ENCODE data around the gene TJAP1. TPM values are rescaled to one million over a fixed set of nuclear protein-coding genes. Genes with fewer than 3 reads are reported as not detected.
A peak's percentile ranks its signal among the peaks of the same experiment; 100 is the strongest.

Gene TJAP1
- total and polyA plus RNA-seq, 5 experiments from 2014 or later = 5.1 to 54.7 (median 12.1) TPM

- H3K9me3 Mint-ChIP-seq = no peaks in the 10 kb centered on the region
- peaks cover 0 to 2% (median 0%) of the 10 kb centered on the region in 4 donors for H3K4me1 Mint-ChIP-seq
- H3K27me3 Mint-ChIP-seq = no peaks in the 10 kb centered on the region
- ATAC-seq = no peak
- peak overlapping the region in 2 of 10 donors; percentile 41 to 55 for H3K27ac Mint-ChIP-seq
- H3K36me3 Mint-ChIP-seq = peaks cover 0 to 51% (median 0%) of the 10 kb centered on the region in 3 donors
- peak in 1 of 10 donors; percentile 10 for DNase-seq
- POLR2A ChIA-PET = interaction anchor here (0.7 to 1.4 kb wide), 2 partner anchors 10 to 138 kb away, joined by 3 to 9 read pairs; partner anchors contain the start of genes ABCC10, POLH and XPO5
- H3K4me3 Mint-ChIP-seq = no peak overlapping the region
Measured at GRCh38 chr6:43437700-43438099, 39.7 kb upstream of the TJAP1 start.

DNA sequence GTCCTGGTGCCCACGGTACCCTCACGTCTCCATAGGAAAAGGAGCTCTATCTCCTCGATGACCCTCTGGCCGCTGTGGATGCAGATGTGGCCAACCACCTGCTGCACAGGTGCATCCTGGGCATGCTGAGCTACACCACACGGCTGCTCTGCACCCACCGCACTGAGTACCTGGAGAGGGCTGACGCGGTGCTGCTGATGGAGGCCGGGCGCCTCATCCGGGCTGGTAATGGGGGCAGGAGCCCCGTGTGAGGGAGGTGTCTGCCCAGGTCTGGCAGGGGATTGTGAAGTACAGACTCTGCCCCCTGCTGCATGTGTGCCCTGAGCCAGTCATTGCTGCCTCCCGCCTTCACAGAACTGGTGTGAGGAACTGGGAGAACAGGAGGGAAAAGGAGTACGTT, 34.4 kb upstream of the TJAP1 start:
- no peaks in the 10 kb centered on the region for H3K27me3 Mint-ChIP-seq
- POLR2A ChIA-PET = interaction anchor here (0.5 kb wide), 1 partner anchor 603 kb away, joined by 7 read pairs; no protein-coding TSS in a partner anchor
- no peak for ATAC-seq
- peaks cover 0 to 74% (median 0%) of the 10 kb centered on the region in 3 donors for H3K36me3 Mint-ChIP-seq
- H3K4me3 Mint-ChIP-seq = no peak overlapping the region
- H3K4me1 Mint-ChIP-seq = peaks cover 0 to 2% (median 0%) of the 10 kb centered on the region in 4 donors
- DNase-seq = peak in 1 of 10 donors; percentile 56
- H3K27ac Mint-ChIP-seq = peak overlapping the region in 1 of 10 donors; percentile 36
- no peaks in the 10 kb centered on the region for H3K9me3 Mint-ChIP-seq

- peaks cover 0 to 83% (median 2%) of the 10 kb centered on the region in 3 donors for H3K36me3 Mint-ChIP-seq
- no peak overlapping the region for H3K4me3 Mint-ChIP-seq
- H3K27ac Mint-ChIP-seq = peak overlapping the region in 2 of 10 donors; percentile 41 to 73
- POLR2A ChIA-PET = interaction anchor here (1.0 kb wide), 1 partner anchor 34 kb away, joined by 3 read pairs; the partner anchor contains the start of gene TJAP1
- H3K27me3 Mint-ChIP-seq = no peaks in the 10 kb centered on the region
- DNase-seq (no peak), ATAC-seq (no peak)
- H3K4me1 Mint-ChIP-seq = peaks cover 0 to 2% (median 0%) of the 10 kb centered on the region in 4 donors
- H3K9me3 Mint-ChIP-seq = no peaks in the 10 kb centered on the region
Measured at GRCh38 chr6:43444036-43444435, 33.3 kb upstream of the TJAP1 start.

DNA sequence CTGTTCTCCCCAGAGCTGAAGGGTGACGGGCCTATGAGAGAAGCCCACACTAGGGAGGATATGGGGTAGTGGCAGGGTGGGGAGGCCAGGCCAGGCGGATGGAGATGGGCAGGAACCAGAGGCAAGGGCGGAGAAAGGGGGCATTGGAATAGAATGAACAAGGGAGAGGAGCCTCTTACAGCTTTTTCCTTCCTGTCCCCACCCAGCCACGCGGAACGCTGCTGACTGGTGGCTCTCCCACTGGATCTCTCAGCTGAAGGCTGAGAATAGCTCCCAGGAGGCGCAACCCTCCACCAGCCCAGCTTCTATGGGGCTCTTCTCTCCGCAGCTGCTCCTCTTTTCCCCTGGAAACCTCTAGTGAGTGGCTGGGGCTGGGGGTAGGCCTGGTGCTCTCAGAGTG, 32.8 kb upstream of the TJAP1 start:
- Mint-ChIP-seq H3K27me3 (no peaks in the 10 kb centered on the region), H3K9me3 (no peaks in the 10 kb centered on the region), H3K4me1 (peaks cover 0 to 2% (median 0%) of the 10 kb centered on the region in 4 donors), H3K27ac (no peak overlapping the region), H3K36me3 (peaks cover 0 to 84% (median 2%) of the 10 kb centered on the region in 3 donors), H3K4me3 (no peak overlapping the region)
- DNase-seq (no peak), ATAC-seq (no peak)
- POLR2A ChIA-PET = interaction anchor here (1.0 kb wide), 1 partner anchor 33 kb away, joined by 3 read pairs; the partner anchor contains the start of gene TJAP1

- DNase-seq (no peak), ATAC-seq (no peak)
- H3K36me3 Mint-ChIP-seq = peaks cover 0 to 88% (median 2%) of the 10 kb centered on the region in 3 donors
- POLR2A ChIA-PET = no interaction called here
- peaks cover 0 to 2% (median 0%) of the 10 kb centered on the region in 4 donors for H3K4me1 Mint-ChIP-seq
- no peaks in the 10 kb centered on the region for H3K27me3 Mint-ChIP-seq
- peak overlapping the region in 1 of 10 donors; percentile 34 for H3K27ac Mint-ChIP-seq
- no peaks in the 10 kb centered on the region for H3K9me3 Mint-ChIP-seq
- no peak overlapping the region for H3K4me3 Mint-ChIP-seq
Measured at GRCh38 chr6:43445576-43445975, 31.8 kb upstream of the TJAP1 start.

GRCh38 chr6:43447604-43448003, 29.8 kb upstream of the TJAP1 start:
- POLR2A ChIA-PET = interaction anchor here (1.0 kb wide), 1 partner anchor 9 kb away, joined by 3 read pairs; no protein-coding TSS in a partner anchor
- no peak for ATAC-seq
- Mint-ChIP-seq H3K4me3 (no peak overlapping the region), H3K27me3 (no peaks in the 10 kb centered on the region), H3K27ac (peak overlapping the region in 2 of 10 donors; percentile 29 to 31), H3K36me3 (peaks cover 0 to 76% (median 6%) of the 10 kb centered on the region in 3 donors), H3K9me3 (no peaks in the 10 kb centered on the region), H3K4me1 (peaks cover 0 to 2% (median 0%) of the 10 kb centered on the region in 4 donors)
- DNase-seq = no peak

GRCh38 chr6:43448916-43449315, 28.5 kb upstream of the TJAP1 start:
- Mint-ChIP-seq H3K27me3 (no peaks in the 10 kb centered on the region), H3K27ac (peak overlapping the region in 2 of 10 donors; percentile 29 to 60), H3K4me1 (peaks cover 0 to 2% (median under 1%) of the 10 kb centered on the region in 4 donors), H3K36me3 (peaks cover 0 to 64% (median 6%) of the 10 kb centered on the region in 3 donors), H3K4me3 (no peak overlapping the region), H3K9me3 (no peaks in the 10 kb centered on the region)
- DNase-seq = no peak
- POLR2A ChIA-PET = no interaction called here
- ATAC-seq = no peak

DNA sequence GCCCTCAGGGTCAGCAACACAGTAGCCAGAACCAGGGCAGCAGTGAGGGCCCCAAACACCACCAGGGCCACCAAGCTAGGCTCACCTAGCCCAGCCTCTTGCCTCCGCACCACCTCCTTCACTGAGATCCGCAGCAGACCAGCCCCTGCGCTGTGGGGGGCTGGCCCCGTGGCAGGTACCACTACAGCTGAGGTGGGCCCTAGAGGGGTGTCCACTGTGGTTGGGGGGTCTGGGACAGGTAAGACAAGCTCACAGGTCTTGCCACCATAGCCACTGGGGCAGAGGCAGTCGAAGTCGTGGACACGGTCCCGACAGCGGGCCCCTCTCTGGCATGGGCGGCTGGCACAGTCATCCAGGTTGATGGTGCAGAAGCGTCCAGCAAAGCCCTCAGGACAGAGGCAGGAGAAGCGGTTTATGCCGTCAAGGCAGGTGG, 26.7 kb upstream of the TJAP1 start:
- DNase-seq = no peak
- no peak for ATAC-seq
- H3K27me3 Mint-ChIP-seq = no peaks in the 10 kb centered on the region
- peaks cover 0 to 49% (median 6%) of the 10 kb centered on the region in 3 donors for H3K36me3 Mint-ChIP-seq
- H3K4me3 Mint-ChIP-seq = peak overlapping the region in 1 of 10 donors; percentile 20
- H3K4me1 Mint-ChIP-seq = peaks cover 4 to 16% (median 6%) of the 10 kb centered on the region in 4 donors
- H3K9me3 Mint-ChIP-seq = no peaks in the 10 kb centered on the region
- POLR2A ChIA-PET = no interaction called here
- H3K27ac Mint-ChIP-seq = peak overlapping the region in 2 of 10 donors; percentile 57

GRCh38 chr6:43451348-43451747, 26.0 kb upstream of the TJAP1 start:
- H3K9me3 Mint-ChIP-seq = no peaks in the 10 kb centered on the region
- peaks cover 0 to 1% (median 0%) of the 10 kb centered on the region in 5 donors for H3K27me3 Mint-ChIP-seq
- peaks cover 6 to 22% (median 12%) of the 10 kb centered on the region in 4 donors for H3K4me1 Mint-ChIP-seq
- DNase-seq (no peak), ATAC-seq (no peak)
- H3K36me3 Mint-ChIP-seq = peaks cover 0 to 46% (median 6%) of the 10 kb centered on the region in 3 donors
- H3K27ac Mint-ChIP-seq = peak overlapping the region in 2 of 10 donors; percentile 9 to 35
- POLR2A ChIA-PET = no interaction called here
- no peak overlapping the region for H3K4me3 Mint-ChIP-seq

DNA sequence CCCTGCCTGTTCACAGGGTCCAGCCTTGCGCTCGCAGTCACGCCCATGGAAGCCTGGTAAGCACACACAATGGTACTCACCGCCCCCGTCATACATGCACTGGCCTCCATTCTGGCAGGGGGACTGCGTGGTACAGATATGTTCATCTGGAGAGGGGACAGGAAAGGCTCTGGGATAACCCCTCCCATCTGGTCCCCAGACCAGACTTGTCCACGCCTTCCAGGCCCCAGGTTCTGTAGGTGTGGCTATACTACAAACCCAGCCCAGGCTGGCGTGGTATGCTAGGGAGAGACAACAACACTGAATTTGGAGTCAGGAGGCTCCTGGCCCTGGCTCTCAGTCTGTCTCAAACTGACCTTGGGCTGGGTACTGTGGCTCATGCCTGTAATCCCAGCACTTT, 25.4 kb upstream of the TJAP1 start:
- Mint-ChIP-seq H3K36me3 (peaks cover 0 to 40% (median 6%) of the 10 kb centered on the region in 3 donors), H3K27me3 (peaks cover 0 to 3% (median 0%) of the 10 kb centered on the region in 5 donors), H3K9me3 (no peaks in the 10 kb centered on the region), H3K27ac (peak overlapping the region in 3 of 10 donors; percentile 9 to 57 (median 20)), H3K4me1 (peaks cover 8 to 28% (median 15%) of the 10 kb centered on the region in 4 donors), H3K4me3 (no peak overlapping the region)
- POLR2A ChIA-PET = no interaction called here
- DNase-seq (no peak), ATAC-seq (no peak)

- Mint-ChIP-seq H3K4me3 (peak overlapping the region in 4 of 10 donors; percentile 14 to 83 (median 68)), H3K4me1 (peaks cover 8 to 29% (median 16%) of the 10 kb centered on the region in 4 donors), H3K9me3 (no peaks in the 10 kb centered on the region), H3K27ac (peak overlapping the region in 5 of 10 donors; percentile 19 to 78 (median 63)), H3K36me3 (peaks cover 0 to 31% (median 6%) of the 10 kb centered on the region in 3 donors), H3K27me3 (peaks cover 0 to 4% (median 0%) of the 10 kb centered on the region in 5 donors)
- ATAC-seq (no peak), DNase-seq (no peak)
- POLR2A ChIA-PET = interaction anchor here (1.2 kb wide), 1 partner anchor 14 kb away, joined by 3 read pairs; no protein-coding TSS in a partner anchor
Measured at GRCh38 chr6:43452896-43453295, 24.5 kb upstream of the TJAP1 start.

DNA sequence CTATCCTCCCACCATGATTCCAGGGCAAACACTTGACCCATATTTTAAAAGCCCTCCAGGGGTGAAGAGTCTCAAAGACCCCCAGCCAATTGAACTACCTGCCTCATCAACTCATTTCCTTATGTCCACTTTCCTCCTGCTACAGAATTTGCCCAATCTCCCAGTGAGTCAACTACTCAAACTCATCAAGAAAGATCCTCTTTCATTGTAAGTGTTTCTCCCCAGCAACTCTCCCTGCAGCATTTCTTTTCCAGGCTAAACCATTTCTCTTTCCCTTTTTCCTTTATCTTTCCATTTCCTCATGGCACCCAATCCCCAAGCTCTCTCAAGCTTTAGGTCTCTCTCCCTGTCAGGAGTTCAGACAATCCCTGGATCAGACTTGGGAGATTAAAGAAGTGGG, 23.5 kb upstream of the TJAP1 start:
- Mint-ChIP-seq H3K4me3 (peak overlapping the region; percentile 77 to 90 (median 84)), H3K27ac (peak overlapping the region; percentile 7 to 93 (median 71)), H3K9me3 (no peaks in the 10 kb centered on the region), H3K27me3 (peaks cover 0 to 4% (median 0%) of the 10 kb centered on the region in 5 donors), H3K36me3 (peaks cover 0 to 22% (median 6%) of the 10 kb centered on the region in 3 donors), H3K4me1 (peaks cover 8 to 29% (median 16%) of the 10 kb centered on the region in 4 donors)
- DNase-seq = no peak
- POLR2A ChIA-PET = interaction anchor here (1.3 to 2.2 kb wide), 2 partner anchors 56 to 84 kb away, joined by 3 to 6 read pairs; partner anchors contain the start of genes LRRC73 and ZNF318
- ATAC-seq = no peak

DNA sequence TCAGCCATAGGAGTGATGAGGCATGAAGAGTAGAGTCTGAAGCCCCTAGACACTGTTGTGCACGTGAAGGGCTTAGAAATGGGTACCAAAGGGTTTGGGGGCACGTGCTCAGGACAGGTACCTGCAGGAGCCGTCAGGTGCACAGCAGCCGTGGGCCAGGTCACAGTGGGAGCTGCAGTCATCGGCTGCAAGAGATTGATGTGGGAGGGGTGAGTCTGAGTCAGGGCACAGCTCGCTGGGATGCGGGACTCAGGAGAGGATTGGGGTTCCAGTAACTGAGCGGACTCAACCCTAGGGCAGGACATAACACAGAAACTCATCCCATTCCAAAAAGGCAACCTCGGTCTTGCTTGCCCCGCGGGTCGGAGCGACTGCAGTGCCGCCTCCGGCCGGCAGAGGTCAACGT, 23.1 kb upstream of the TJAP1 start:
- peak overlapping the region; percentile 77 to 90 (median 84) for H3K4me3 Mint-ChIP-seq
- peaks cover 0 to 17% (median 4%) of the 10 kb centered on the region in 3 donors for H3K36me3 Mint-ChIP-seq
- ATAC-seq (peak; percentile 40 to 55), DNase-seq (peak; percentile 31 to 73 (median 53))
- no peaks in the 10 kb centered on the region for H3K9me3 Mint-ChIP-seq
- peak overlapping the region in 9 of 10 donors; percentile 16 to 93 (median 82) for H3K27ac Mint-ChIP-seq
- peaks cover 0 to 4% (median 0%) of the 10 kb centered on the region in 5 donors for H3K27me3 Mint-ChIP-seq
- H3K4me1 Mint-ChIP-seq = peaks cover 8 to 29% (median 16%) of the 10 kb centered on the region in 4 donors
- POLR2A ChIA-PET = interaction anchor here (1.3 to 2.5 kb wide), 3 partner anchors 23 to 85 kb away, joined by 3 to 14 read pairs (median 6); partner anchors contain the start of genes LRRC73, TJAP1 and ZNF318

Measured in naive thymus-derived CD8-positive, alpha-beta T cell (primary cell).